Effector CD4-positive, alpha-beta T cell (primary cell): ENCODE measurements around the gene TMEM184B.

ENCODE experiments used
- DNase-seq: peaks from one replicate; pipeline ENCODE4 v3.0.0-alpha.2; 2020

The TMEM184B gene

DNA sequence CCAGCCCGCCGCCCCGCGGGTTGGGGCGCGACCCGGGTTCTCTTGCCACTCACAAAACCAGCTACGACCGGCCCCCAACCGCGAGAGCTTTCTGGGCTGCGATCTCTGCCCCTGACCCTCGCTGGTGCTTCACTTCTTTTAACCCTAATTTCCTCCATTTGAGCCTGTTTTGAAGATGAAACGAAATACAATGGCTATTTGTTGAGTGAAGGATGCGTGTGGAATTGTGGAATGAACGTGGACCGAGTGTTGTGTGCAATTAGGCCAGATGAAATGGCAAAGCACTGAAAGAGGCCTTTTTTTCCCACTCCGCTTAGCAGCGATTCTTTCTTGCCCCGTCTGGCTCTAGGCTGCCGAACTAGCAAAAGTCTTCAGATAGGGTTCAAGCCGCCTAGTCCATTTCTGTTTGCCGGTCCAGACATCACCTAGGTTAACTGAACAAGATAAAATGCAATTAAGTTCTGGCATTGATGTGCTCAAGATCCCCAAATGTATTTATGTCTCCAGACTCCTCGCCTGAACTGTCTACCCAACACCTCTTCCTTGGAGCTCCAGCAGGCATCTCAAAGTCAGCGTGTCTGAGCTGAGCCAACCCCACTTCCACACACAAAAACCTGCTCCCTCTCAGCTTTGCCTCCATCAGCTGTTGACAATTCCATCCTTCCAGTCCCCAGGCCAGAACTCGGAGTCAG lies 471 bp upstream of the TMEM184B start:
- DNase-seq, result no peak

- no peak for DNase-seq
Measured at GRCh38 chr22:38271927-38272372, 860 bp downstream of the TMEM184B start.

GRCh38 chr22:38271101-38271500 lies 1.7 kb downstream of the TMEM184B start:
- no peak for DNase-seq

GRCh38 chr22:38270091-38270992 lies 2.5 kb downstream of the TMEM184B start:
- DNase-seq, result no peak

GRCh38 chr22:38269466-38269865 lies 3.3 kb downstream of the TMEM184B start:
- no peak for DNase-seq

- DNase-seq, result peak; percentile 48
Measured at GRCh38 chr22:38267086-38267485, 5.7 kb downstream of the TMEM184B start.

- no peak for DNase-seq
Measured at GRCh38 chr22:38266120-38266519, 6.7 kb downstream of the TMEM184B start.

DNA sequence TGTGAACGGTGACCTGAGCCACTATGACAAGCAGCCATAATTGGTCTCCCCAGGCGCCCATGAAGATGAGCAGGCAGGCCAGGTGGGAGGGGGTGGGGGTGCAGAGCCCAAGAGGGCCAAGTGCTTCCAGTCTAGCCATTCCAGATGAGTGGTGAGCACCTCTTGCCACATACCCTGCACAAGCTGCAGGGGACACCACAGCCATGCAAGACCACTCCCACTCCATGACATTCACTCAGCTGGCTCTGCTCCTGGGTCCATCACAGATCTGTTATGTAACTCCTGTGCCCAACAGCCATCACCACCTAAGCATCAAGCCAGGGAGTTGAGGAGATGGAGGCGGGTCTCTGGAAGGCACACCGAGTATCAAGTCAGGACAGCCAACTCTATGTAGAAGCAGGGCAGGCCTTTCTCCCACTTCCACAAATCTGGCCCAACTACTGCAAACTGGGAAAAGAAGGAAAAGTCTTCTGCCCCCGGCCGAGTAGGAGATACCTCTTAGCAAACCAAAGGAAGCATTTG lies 8.4 kb downstream of the TMEM184B start:
- no peak for DNase-seq

DNA sequence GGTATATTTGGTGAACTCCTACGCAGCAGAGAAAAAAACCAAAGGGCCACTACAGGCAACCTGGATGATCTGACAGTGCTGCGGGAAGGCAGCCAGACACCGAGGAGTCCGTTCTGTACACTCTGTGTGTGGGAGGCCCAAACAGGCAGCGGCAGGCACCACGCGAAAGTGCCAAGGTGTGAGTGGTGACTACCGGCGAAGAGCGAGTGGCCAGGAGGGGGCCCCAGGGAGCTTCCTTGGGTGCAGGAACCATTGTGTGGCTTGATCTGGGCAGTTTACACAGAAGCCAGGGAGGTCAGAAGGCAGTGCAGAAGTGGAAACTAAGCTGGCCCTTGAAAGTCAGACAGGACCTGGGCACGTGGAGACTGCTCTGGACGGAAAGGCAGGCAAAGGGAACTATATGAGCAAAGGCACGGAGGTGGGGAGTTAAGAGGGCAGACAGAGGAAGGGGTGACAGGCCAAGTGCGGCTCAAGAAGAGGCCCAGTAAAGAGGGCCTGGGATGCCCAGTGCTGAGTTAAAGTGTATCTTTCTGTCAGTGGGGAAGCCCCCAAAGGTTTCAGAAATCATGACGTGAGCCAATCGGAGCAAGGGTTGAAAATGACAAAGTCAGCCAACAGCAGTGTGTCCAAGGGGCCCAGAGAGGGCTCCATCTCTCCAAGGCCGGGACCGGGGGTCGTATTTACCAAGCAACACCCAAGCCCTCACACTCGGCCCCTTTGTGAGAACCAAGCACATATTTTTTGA lies 10.6 kb downstream of the TMEM184B start:
- DNase-seq, result no peak

DNA sequence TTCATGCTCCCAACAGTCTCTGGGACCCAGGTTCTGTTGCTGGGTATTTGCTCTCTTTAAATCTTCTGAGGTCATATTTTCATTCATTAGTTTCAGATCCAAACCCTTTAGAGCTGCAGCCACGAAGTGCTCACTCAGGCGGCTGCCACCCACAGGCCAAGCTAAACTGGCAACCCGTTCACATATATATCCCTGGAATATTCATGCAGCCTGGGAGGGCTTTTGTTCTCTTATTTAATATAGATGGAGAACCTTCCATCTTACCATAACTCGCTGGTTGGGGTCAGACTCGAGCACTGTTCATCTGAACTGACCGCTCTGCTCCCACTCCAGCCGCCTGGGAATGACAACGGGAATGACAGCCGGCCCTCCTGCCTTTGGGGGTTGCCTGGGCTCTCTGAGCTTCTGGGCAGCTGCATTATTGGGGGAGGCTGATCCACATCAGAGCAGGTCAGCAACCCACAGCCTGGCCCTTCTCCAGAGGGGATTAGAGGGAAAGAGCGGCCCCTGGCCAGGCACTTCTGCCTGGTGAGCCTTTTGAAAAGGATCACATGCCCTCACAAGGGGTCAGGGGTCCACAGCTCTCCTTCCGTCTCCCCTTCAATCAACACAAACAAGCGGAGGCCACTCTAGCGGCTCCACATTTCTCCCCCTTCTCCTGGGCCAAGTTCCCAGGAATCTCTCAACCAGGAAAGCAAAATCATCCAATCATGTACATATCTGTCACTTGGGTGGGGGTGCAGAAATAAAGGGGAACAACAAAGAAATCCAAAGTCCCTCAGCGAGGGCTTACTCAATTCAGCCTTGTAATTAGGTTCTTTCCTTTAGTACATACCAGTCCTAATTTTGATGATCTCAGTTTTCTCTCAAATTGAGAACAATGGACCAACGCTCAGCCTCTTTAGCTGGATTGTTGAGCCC lies 11.8 kb downstream of the TMEM184B start:
- no peak for DNase-seq

- no peak for DNase-seq
Measured at GRCh38 chr22:38259370-38259769, 13.4 kb downstream of the TMEM184B start.

DNA sequence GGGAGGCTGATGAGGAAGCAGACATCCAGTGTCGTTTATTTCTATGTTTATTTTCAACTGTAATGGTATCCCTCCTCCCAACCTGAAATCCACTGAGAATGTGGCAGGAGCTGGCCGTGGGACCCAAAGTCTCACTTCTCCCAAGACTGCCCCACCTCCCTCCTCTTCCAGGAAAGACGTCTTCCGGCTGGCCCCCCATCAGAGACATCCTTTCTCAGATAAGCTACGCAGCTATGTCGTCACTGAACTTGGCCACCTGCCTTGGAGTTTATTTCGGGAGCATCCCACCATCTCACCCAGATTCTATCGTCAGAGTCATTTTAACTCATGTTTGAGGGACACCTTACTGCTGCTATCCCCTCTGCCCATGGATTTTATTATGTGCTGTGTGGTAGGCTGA lies 13.9 kb downstream of the TMEM184B start:
- no peak for DNase-seq

GRCh38 chr22:38257650-38258250 lies 15.1 kb downstream of the TMEM184B start:
- no peak for DNase-seq

GRCh38 chr22:38257181-38257580 lies 15.6 kb downstream of the TMEM184B start:
- no peak for DNase-seq

DNA sequence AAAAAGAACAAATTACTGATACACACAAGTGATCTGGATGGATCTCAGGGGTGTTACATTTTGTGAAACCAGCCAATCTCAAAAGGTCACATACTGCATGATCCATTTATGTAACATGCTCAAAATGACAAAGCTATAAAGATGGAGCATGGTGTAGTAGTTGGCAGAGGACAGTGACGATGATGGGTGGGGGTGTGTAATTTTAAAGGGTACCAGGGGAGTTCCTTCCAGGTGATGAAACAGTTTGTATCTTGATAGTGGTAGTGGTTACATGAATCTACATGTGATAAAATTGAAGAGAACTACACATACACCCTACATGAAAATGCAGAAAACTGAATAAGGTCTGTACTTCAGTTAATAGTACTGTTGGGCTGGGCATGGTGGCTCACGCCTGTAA lies 17.1 kb downstream of the TMEM184B start:
- no peak for DNase-seq

DNA sequence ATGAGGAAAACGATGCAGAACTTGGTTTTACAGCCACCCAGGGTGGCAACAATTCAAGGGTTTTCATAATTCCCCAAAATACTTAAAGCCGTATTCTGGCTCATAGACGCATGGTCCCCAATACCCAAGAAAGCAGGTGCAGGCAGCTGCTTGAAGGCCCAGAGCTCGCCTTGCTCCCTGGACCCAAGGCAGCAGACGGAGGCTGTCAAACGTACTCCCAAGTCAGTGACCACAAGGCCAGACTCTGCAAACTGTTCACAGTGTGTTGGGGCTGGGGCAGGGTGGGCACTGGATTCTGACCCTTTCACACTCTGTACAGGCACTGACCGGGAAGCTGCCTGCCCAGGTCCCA lies 21.5 kb downstream of the TMEM184B start:
- no peak for DNase-seq

- DNase-seq, result no peak
Measured at GRCh38 chr22:38250643-38251340, 22.0 kb downstream of the TMEM184B start.

DNA sequence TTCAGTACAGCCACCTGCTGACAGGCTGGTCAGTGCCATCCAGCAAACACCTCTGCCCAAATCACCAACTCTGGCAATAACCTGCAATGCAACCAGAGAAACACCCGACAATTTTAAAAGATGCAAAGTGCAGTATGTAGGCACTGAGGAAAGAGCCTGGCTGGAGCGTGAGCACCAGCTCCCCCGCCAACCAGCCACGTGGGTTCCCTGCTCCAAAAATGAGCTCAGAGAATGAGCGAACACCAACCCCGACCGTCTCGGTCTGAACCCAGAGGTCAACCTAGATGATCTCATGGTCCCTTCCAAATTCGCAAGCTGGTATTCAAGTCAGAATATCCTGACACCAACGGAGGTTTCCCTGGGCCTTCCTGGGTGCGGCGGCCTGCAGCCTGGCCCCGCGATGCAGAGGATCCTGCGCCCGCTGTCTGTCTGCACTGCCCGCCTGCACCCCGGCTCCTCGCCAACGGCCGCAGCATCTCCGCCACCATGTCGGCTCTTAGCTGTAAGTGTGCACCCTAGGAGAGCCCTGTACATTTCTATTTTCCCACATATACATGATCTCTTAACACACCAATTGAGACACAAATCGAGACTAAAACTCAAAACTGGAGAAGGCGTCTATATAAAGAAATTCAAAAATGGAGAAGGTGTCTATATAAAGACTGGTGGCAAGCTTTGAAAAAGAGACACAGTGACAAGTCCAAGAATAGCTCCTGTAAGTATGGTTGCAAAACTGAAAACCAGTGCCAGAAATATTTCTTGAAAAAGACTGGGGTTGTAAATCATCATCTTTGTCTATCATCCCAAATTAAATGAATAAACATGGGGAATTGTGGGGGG lies 22.8 kb downstream of the TMEM184B start:
- DNase-seq, result no peak

- no peak for DNase-seq
Measured at GRCh38 chr22:38249301-38249700, 23.5 kb downstream of the TMEM184B start.

- no peak for DNase-seq
Measured at GRCh38 chr22:38248280-38248679, 24.5 kb downstream of the TMEM184B start.
